CD4-positive, alpha-beta T cell (primary cell): ENCODE measurements around the gene ACAD8. TPM values are rescaled to one million over a fixed set of nuclear protein-coding genes. Genes with fewer than 3 reads are reported as not detected.

Experiments used
- ATAC-seq: fragments of 200-7000 bp; cut with Tn5 transposase; one replicate; pipeline ENCODE4 v1.10.0; 2022; ENCODE audit warnings: mild to moderate bottlenecking; ENCODE audit not compliant: poor library complexity
- CTCF ChIA-PET: fragments of 350-600 bp; sonication (Branson Sonifier 250); formaldehyde crosslinking; loops from one replicate; lab custom pipeline; 2021; ENCODE audit warnings: antibody characterized with exemption, inconsistent platforms; lab: Charles Lee
- POLR2A ChIA-PET: fragments of 350-600 bp; sonication (Branson Sonifier 250); formaldehyde crosslinking; loops from one replicate; lab custom pipeline; 2021; ENCODE audit warnings: antibody characterized with exemption, inconsistent platforms; lab: Charles Lee
- DNase-seq, 14 experiments: peaks; one replicate each; pipeline ENCODE4 v3.0.0-alpha.2; 2013 to 2020; ENCODE audit warnings: mixed read lengths in 2 of 14
- H3K27ac ChIP-seq, 2 donors: one replicate each; pipeline versions ENCODE4 v1.5.1 to v1.7.0; 2013; ENCODE audit warnings: low read length in 2 of 2, low read depth in 1 of 2, mild to moderate bottlenecking in 1 of 2
- H3K27me3 ChIP-seq, 2 experiments: 1 replicate in 1 of 2; 2 replicates in 1 of 2; pipeline versions ENCODE4 v1.6.1 to v1.7.0; 2013; ENCODE audit warnings: low read length in 2 of 2, control low read depth in 1 of 2, mild to moderate bottlenecking in 1 of 2, moderate library complexity in 1 of 2; ENCODE audit not compliant: insufficient read depth in 2 of 2, control insufficient read depth in 1 of 2
- H3K36me3 ChIP-seq: one replicate; pipeline ENCODE4 v1.6.1; 2013; ENCODE audit warnings: low read length, control low read depth; ENCODE audit not compliant: insufficient read depth
- H3K4me1 ChIP-seq: one replicate; pipeline ENCODE4 v1.6.1; 2013; ENCODE audit warnings: low read length, control low read depth; ENCODE audit not compliant: insufficient read depth
- H3K4me3 ChIP-seq: one replicate; pipeline ENCODE4 v1.5.1; 2013; ENCODE audit warnings: mild to moderate bottlenecking, low read length, moderate library complexity
- H3K9me3 ChIP-seq, 2 experiments: 1 replicate in 1 of 2; 2 replicates in 1 of 2; pipeline versions ENCODE4 v1.6.1 to v1.7.0; 2013; ENCODE audit warnings: low read length in 2 of 2, mild to moderate bottlenecking in 2 of 2, control low read depth in 1 of 2, moderate library complexity in 1 of 2; ENCODE audit not compliant: control insufficient read depth in 1 of 2, insufficient read depth in 1 of 2
- H3K27ac Mint-ChIP-seq: one replicate; pipeline ENCODE4 v1.8.0; 2020; ENCODE audit warnings: mixed read lengths
- H3K27me3 Mint-ChIP-seq: one replicate; pipeline ENCODE4 v1.8.0; 2021; ENCODE audit warnings: mixed read lengths
- H3K36me3 Mint-ChIP-seq: one replicate; pipeline ENCODE4 v1.8.0; 2021; ENCODE audit warnings: low read depth, mixed read lengths
- H3K4me1 Mint-ChIP-seq: one replicate; pipeline ENCODE4 v1.8.0; 2021; ENCODE audit warnings: low read depth, mixed read lengths
- H3K4me3 Mint-ChIP-seq: one replicate; pipeline ENCODE4 v1.8.0; 2020; ENCODE audit warnings: mild to moderate bottlenecking, mixed read lengths
- H3K9me3 Mint-ChIP-seq: one replicate; pipeline ENCODE4 v1.8.0; 2020; ENCODE audit warnings: mixed read lengths
- CTCF ChIP-seq: fragments of 200-600 bp; IDR thresholded peaks from one replicate; pipeline ENCODE4 v1.8.0; 2022; ENCODE audit warnings: antibody characterized with exemption, mild to moderate bottlenecking
- intact Hi-C, 2 experiments: fragments of 100-400 bp; cut with DNase I in 1 of 2; cut with micrococcal nuclease in 1 of 2; formaldehyde crosslinking; loops; one replicate each; pipeline versions ENCODE4 v1.15.1 to v1.9.0; 2023 to 2025; cut with DNase I, micrococcal nuclease
- total RNA-seq, 174 experiments: library from RNA in 2 of 174; stranded (reverse) in 2 of 174; gene quantifications; one replicate each; pipeline ENCODE4 v1.2.3 and lab custom pipeline; 2021 to 2026

The ACAD8 gene
- total RNA-seq, 2 experiments from 2014 or later: 15.0 to 16.3 TPM

GRCh38 chr11:134245434-134245833, 7.9 kb upstream of the ACAD8 start:
- Histone ChIP-seq H3K27ac (no peak overlapping the region), H3K4me3 (no peak overlapping the region), H3K36me3 (peaks cover 92% of the 10 kb centered on the region), H3K9me3 (no peaks in the 10 kb centered on the region), H3K27me3 (no peaks in the 10 kb centered on the region), H3K4me1 (no peaks in the 10 kb centered on the region)
- Mint-ChIP-seq H3K4me1 (no peaks in the 10 kb centered on the region), H3K36me3 (peaks cover 92% of the 10 kb centered on the region), H3K27ac (no peak overlapping the region), H3K4me3 (no peak overlapping the region), H3K27me3 (no peaks in the 10 kb centered on the region), H3K9me3 (no peaks in the 10 kb centered on the region)
- intact Hi-C loops: loop anchor here in 1 of 2 experiments (2.0 kb wide), 1 partner anchor 39 kb away; no protein-coding TSS in a partner anchor
- ChIA-PET POLR2A (interaction anchor here (1.9 kb wide), 1 partner anchor 21 kb away, joined by 19 read pairs; the partner anchor contains the start of genes NCAPD3 and VPS26B), CTCF (interaction anchor here (1.7 to 1.8 kb wide), 2 partner anchors 17 to 38 kb away, joined by 4 to 8 read pairs; no protein-coding TSS in a partner anchor)
- ATAC-seq (no peak), DNase-seq (no peak)
- TF ChIP-seq CTCF: no peak

GRCh38 chr11:134246100-134246499, 7.3 kb upstream of the ACAD8 start:
- Histone ChIP-seq H3K9me3 (no peaks in the 10 kb centered on the region), H3K4me3 (no peak overlapping the region), H3K27ac (no peak overlapping the region), H3K27me3 (no peaks in the 10 kb centered on the region), H3K36me3 (peaks cover 94% of the 10 kb centered on the region), H3K4me1 (no peaks in the 10 kb centered on the region)
- CTCF ChIA-PET: no interaction called here
- Mint-ChIP-seq H3K4me1 (no peaks in the 10 kb centered on the region), H3K9me3 (no peaks in the 10 kb centered on the region), H3K4me3 (no peak overlapping the region), H3K36me3 (peaks cover 95% of the 10 kb centered on the region), H3K27me3 (no peaks in the 10 kb centered on the region), H3K27ac (no peak overlapping the region)
- ATAC-seq (no peak), DNase-seq (no peak)
- POLR2A ChIA-PET: no interaction called here
- intact Hi-C loops: no loop called here
- TF ChIP-seq CTCF: no peak

GRCh38 chr11:134246678-134247077, 6.7 kb upstream of the ACAD8 start:
- ChIA-PET POLR2A (no interaction called here), CTCF (interaction anchor here (1.2 kb wide), 1 partner anchor 40 kb away, joined by 3 read pairs; no protein-coding TSS in a partner anchor)
- TF ChIP-seq CTCF: no peak

More at GRCh38 chr11:134246678-134247077, 6.7 kb upstream of the ACAD8 start:
- H3K27me3 Mint-ChIP-seq: no peaks in the 10 kb centered on the region
- no peaks in the 10 kb centered on the region for H3K9me3 Mint-ChIP-seq
- Histone ChIP-seq H3K9me3 (no peaks in the 10 kb centered on the region), H3K4me3 (no peak overlapping the region), H3K36me3 (peaks cover 89% of the 10 kb centered on the region), H3K27me3 (no peaks in the 10 kb centered on the region), H3K27ac (no peak overlapping the region), H3K4me1 (no peaks in the 10 kb centered on the region)
- H3K4me3 Mint-ChIP-seq: no peak overlapping the region
- DNase-seq (no peak), ATAC-seq (no peak)
- peaks cover 4% of the 10 kb centered on the region for H3K4me1 Mint-ChIP-seq
- intact Hi-C loops: no loop called here
- no peak overlapping the region for H3K27ac Mint-ChIP-seq
- H3K36me3 Mint-ChIP-seq: peaks cover 96% of the 10 kb centered on the region
